Right atrium auricular region (tissue), 2 donors: ENCODE data around the gene ARHGAP26. TPM values are rescaled to one million over a fixed set of nuclear protein-coding genes. Genes with fewer than 3 reads are reported as not detected.
"Not testable (repeated sequence)": the region's sequence is repeated elsewhere in the genome, so short reads cannot be mapped to it uniquely, and the experiment has no call there.

Experiments used
- DNase-seq: peaks from one replicate; pipeline ENCODE4 v3.0.0-alpha.2; 2019; ENCODE audit warnings: low spot score
- H3K27ac ChIP-seq, 2 donors: fragments of 200-600 bp; sonication (generic); 1 replicate in 1 of 2; 2 replicates in 1 of 2; pipeline ENCODE4 v1.5.1; 2016 to 2019
- H3K27me3 ChIP-seq, 2 donors: fragments of 200-600 bp; sonication (generic); one replicate each; pipeline versions ENCODE4 v1.5.1 to v1.6.0; 2017 to 2019
- H3K36me3 ChIP-seq: fragments of 200-600 bp; sonication (generic); one replicate; pipeline ENCODE4 v1.5.1; 2016
- H3K4me1 ChIP-seq, 2 donors: fragments of 200-600 bp; sonication (generic); one replicate each; pipeline versions ENCODE4 v1.5.1 to v1.6.0; 2017 to 2019
- H3K4me3 ChIP-seq, 2 donors: fragments of 200-600 bp; sonication (generic); 1 replicate in 1 of 2; 2 replicates in 1 of 2; pipeline ENCODE4 v1.5.1; 2017 to 2019; ENCODE audit warnings: mild to moderate bottlenecking in 1 of 2, moderate library complexity in 1 of 2
- H3K9me3 ChIP-seq, 2 donors: fragments of 200-600 bp; sonication (generic); one replicate each; pipeline ENCODE4 v1.5.1; 2019
- total RNA-seq, 2 donors: library from RNA; depleted of rRNA; stranded (reverse); fragments of >200 nt; gene quantifications; one replicate each; pipeline ENCODE4 v1.1.0, GENCODE V29; 2016
- TF ChIP-seq, protein P1 (sequence below), 2 donors: fragments of 200-600 bp; sonication (generic); IDR thresholded peaks; one replicate each; pipeline ENCODE4 v1.5.1; 2019; ENCODE audit warnings: antibody characterized with exemption in 2 of 2

ARHGAP26 gene
- total RNA-seq, 2 donors from 2014 or later: 29.8 to 31.6 TPM

DNA sequence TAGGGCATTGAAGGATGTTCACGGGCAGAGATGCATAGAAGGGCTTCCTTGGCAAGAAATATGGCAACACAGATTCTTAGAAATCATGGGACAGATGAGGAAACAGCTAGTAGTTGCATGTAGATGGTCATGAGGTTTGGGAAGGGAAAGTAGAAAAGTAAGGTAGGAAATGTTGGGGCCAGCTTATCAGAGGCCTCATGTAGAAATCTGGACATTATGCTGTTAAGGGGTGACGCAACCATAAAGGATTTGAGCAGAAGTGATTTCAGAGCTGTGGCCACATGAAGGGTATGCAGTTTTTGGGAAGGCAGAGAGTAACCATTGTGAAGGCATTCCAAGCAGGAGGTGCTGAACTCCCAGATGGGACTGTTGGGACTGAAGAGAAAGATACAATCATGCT lies 224.0 kb downstream of the ARHGAP26 start:
- H3K36me3 ChIP-seq: no peaks in the 10 kb centered on the region
- DNase-seq: no peak
- TF ChIP-seq, protein P1, sequence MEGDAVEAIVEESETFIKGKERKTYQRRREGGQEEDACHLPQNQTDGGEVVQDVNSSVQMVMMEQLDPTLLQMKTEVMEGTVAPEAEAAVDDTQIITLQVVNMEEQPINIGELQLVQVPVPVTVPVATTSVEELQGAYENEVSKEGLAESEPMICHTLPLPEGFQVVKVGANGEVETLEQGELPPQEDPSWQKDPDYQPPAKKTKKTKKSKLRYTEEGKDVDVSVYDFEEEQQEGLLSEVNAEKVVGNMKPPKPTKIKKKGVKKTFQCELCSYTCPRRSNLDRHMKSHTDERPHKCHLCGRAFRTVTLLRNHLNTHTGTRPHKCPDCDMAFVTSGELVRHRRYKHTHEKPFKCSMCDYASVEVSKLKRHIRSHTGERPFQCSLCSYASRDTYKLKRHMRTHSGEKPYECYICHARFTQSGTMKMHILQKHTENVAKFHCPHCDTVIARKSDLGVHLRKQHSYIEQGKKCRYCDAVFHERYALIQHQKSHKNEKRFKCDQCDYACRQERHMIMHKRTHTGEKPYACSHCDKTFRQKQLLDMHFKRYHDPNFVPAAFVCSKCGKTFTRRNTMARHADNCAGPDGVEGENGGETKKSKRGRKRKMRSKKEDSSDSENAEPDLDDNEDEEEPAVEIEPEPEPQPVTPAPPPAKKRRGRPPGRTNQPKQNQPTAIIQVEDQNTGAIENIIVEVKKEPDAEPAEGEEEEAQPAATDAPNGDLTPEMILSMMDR (IDR thresholded peaks at IDR 0.05): no peak
- H3K27me3 ChIP-seq: no peaks in the 10 kb centered on the region
- no peaks in the 10 kb centered on the region for H3K9me3 ChIP-seq
- H3K4me1 ChIP-seq: no peaks in the 10 kb centered on the region
- no peak overlapping the region for H3K4me3 ChIP-seq
- no peak overlapping the region for H3K27ac ChIP-seq

DNA sequence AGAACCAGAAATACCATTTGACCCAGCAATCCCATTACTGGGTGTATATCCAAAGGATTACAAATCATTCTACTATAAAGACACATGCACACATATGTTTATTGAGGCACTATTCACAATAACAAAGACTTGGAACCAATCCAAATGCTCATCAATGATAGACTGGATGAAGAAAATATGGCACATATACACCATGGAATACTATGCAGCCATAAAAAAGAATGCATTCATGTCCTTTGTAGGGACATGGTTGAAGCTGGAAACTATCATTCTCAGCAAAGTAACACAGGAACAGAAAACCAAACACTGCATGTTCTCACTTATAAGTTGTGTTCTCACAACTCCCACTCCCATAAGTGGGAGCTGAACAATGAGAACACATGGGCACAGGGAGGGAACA lies 225.4 kb downstream of the ARHGAP26 start:
- H3K36me3 ChIP-seq, H3K27ac ChIP-seq, DNase-seq, H3K27me3 ChIP-seq, H3K4me1 ChIP-seq, H3K4me3 ChIP-seq, H3K9me3 ChIP-seq: not testable (repeated sequence)

DNA sequence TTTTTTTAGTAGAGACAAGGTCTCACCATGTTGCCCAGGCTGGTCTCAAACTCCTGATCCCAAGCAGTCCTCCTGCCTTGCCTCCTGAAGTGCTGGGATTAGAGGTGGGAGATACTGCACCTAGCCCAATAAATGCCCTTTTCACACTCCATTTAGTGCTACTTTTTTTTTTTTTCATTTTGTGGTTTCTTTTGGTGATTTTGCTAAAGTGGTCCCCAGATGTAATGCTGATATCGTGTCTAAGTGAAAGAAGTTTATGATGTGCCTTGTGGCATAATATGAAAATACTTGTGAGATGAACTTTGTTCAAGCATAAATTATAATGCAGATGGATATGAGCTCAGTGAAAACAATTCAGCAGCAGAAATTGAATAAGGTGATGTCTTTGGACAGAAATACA lies 227.4 kb downstream of the ARHGAP26 start:
- Histone ChIP-seq H3K27ac (no peak overlapping the region), H3K27me3 (no peaks in the 10 kb centered on the region), H3K4me3 (no peak overlapping the region), H3K4me1 (peaks cover 0 to 13% of the 10 kb centered on the region in 2 donors), H3K9me3 (no peaks in the 10 kb centered on the region), H3K36me3 (no peaks in the 10 kb centered on the region)
- DNase-seq: no peak
- TF ChIP-seq, protein P1 (IDR thresholded peaks at IDR 0.05): no peak

DNA sequence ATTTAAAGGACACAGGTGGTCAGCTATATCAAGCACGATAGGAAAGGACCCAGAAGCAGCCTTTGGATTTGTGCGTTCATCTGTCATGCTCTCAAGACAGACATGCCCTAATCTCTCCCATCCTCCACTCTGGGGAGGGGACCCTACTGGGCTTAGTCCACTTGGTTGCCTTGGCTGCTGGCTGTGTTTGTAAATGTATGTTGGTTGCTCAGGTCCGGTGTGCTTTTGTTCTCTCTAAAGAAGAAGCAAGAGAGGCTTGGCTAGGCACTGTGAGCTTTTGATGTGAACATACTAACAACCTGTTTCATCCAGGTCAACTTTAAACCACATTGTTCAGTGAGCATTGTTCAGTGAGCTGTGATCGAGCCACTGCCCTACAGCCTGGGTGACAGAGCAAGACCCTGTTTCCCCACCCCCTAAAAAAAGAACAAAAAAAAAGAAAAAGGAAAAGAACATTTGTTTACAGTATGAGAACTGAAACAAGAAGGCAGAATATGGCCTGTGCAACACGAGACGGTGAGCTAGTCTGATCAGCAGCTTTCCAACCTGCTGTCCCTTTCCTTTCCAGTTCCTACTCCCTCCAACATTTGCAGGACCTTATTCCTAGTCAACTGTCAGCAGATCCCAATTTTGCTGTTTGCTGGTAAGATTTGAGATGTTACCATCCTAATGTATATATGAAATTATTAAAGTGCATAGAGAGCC lies 228.3 kb downstream of the ARHGAP26 start:
- H3K9me3 ChIP-seq: no peaks in the 10 kb centered on the region
- H3K27ac ChIP-seq: no peak overlapping the region
- no peak for DNase-seq
- TF ChIP-seq, protein P1 (IDR thresholded peaks at IDR 0.05): no peak
- H3K27me3 ChIP-seq: no peaks in the 10 kb centered on the region
- H3K4me1 ChIP-seq: peaks cover 0 to 22% of the 10 kb centered on the region in 2 donors
- H3K36me3 ChIP-seq: no peaks in the 10 kb centered on the region
- H3K4me3 ChIP-seq: no peak overlapping the region

DNA sequence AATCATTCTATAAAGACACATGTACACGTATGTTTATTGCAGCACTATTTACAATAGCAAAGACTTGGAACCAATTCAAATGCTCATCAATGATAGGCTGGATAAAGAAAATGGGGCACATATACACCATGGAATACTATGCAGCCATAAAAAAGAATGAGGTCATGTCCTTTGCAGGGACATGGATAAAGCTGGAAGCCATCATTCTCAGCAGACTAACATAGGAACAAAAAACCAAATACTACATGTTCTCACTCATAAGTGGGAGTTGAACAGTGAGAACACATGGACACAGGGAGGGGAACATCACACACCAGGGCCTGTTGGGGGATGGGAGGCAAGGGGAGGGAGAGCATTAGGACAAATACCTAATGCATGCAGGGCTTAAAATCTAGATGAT lies 230.4 kb downstream of the ARHGAP26 start:
- H3K9me3 ChIP-seq, H3K27me3 ChIP-seq, DNase-seq, H3K27ac ChIP-seq, H3K36me3 ChIP-seq, H3K4me3 ChIP-seq: not testable (repeated sequence)
- H3K4me1 ChIP-seq: peaks cover 0 to 37% of the 10 kb centered on the region in 2 donors

DNA sequence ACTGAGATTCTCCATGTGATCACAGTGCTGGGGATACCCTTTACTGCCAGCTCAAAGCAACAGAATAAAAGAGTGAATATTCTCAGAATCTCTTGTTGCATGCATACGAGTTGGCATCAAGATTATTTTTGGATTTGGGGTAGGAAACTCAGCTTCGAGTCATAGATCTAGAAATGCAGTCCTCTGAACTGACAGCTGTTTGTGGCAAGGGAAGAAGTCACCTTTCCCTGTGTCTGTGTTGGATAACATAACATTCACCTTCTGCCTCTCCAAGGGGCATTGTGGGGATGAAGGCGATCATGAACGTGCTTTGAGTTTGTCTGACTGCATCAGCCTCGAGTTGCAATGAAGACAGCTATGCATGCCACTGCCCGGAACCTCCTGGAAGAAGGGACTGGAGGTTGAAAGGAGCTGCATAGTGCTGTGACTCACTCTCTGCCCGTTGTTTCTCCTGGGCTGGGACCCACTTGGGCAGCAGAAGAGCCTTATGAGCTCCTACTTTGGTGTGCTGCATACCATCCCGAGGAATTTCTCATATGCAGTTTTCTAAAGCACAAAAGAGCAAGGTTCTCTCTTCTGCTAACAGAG lies 231.7 kb downstream of the ARHGAP26 start:
- no peak for DNase-seq
- Histone ChIP-seq H3K27me3 (no peaks in the 10 kb centered on the region), H3K27ac (peak overlapping the region; percentile 36 to 55), H3K4me3 (no peak overlapping the region), H3K36me3 (no peaks in the 10 kb centered on the region), H3K9me3 (no peaks in the 10 kb centered on the region), H3K4me1 (peaks cover 0 to 44% of the 10 kb centered on the region in 2 donors)
- TF ChIP-seq, protein P1 (IDR thresholded peaks at IDR 0.05): no peak
